ENCODE data around the gene MALL.

MALL gene

GRCh38 chr2:110146945-110147332 lies 31.3 kb upstream of the MALL start:
- no peak overlapping the region for H3K4me3 ChIP-seq (ENCODE audit: control insufficient read depth, low read depth, low read length)
- TF ChIP-seq, protein P1, sequence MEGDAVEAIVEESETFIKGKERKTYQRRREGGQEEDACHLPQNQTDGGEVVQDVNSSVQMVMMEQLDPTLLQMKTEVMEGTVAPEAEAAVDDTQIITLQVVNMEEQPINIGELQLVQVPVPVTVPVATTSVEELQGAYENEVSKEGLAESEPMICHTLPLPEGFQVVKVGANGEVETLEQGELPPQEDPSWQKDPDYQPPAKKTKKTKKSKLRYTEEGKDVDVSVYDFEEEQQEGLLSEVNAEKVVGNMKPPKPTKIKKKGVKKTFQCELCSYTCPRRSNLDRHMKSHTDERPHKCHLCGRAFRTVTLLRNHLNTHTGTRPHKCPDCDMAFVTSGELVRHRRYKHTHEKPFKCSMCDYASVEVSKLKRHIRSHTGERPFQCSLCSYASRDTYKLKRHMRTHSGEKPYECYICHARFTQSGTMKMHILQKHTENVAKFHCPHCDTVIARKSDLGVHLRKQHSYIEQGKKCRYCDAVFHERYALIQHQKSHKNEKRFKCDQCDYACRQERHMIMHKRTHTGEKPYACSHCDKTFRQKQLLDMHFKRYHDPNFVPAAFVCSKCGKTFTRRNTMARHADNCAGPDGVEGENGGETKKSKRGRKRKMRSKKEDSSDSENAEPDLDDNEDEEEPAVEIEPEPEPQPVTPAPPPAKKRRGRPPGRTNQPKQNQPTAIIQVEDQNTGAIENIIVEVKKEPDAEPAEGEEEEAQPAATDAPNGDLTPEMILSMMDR (IDR thresholded peaks at IDR 0.05; ENCODE audit: control insufficient read depth, insufficient read depth, low read depth, low read length, missing control alignments), result no peak
- DNase-seq (ENCODE audit: low read depth), result no peak

GRCh38 chr2:110146183-110146944 lies 30.7 kb upstream of the MALL start:
- TF ChIP-seq, protein P1 (IDR thresholded peaks at IDR 0.05; ENCODE audit: control insufficient read depth, insufficient read depth, low read depth, low read length, missing control alignments), result no peak
- DNase-seq (ENCODE audit: low read depth), result no peak
- H3K4me3 ChIP-seq (ENCODE audit: control insufficient read depth, low read depth, low read length), result no peak overlapping the region

- H3K4me3 ChIP-seq (ENCODE audit: control insufficient read depth, low read depth, low read length), result no peak overlapping the region
These were observed 28.4 kb upstream of the MALL start for GRCh38 chr2:110143982-110144381.

DNA sequence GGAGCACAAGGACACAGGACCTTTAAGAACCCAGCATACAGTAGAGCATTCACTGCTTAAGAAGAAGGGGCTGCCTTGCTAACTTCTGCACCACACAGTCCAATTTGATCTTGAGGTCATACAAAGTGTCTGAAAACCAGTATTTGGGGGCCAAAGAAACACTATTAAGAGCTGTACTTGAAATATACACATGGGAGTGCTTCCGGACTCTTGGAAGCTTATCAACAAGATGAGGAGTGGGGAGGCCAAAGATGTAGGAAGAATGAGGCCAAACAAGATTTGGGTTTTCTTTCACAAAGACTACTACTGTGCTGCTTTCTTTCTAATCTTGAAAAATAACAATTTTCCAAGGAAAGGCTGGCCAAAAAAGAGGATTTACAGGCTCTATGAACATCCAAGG lies 24.8 kb upstream of the MALL start:
- TF ChIP-seq, protein P1 (IDR thresholded peaks at IDR 0.05; ENCODE audit: control insufficient read depth, insufficient read depth, low read depth, low read length, missing control alignments), result no peak

More at GRCh38 chr2:110143982-110144381, 28.4 kb upstream of the MALL start:
- TF ChIP-seq, protein P1 (IDR thresholded peaks at IDR 0.05; ENCODE audit: control insufficient read depth, insufficient read depth, low read depth, low read length, missing control alignments), result no peak
- DNase-seq (ENCODE audit: low read depth), result no peak

DNA sequence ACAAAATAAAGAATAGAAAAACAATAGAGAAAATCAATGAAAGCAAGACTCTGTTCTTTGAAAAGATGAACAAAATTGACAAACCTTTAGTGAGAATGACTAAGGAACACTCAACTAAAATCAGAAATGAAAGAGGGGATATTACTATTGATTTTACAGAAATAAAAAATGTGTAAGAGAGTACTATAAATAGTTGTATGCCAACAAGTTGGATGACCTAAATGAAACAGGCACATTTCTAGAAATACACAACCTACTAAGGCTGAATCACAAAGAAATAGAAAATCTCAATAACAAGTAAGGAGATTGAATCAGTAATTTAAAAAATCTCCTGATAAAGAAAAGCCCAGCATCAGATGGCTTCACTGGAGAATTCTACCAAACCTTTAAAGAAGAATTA lies 18.4 kb upstream of the MALL start:
- DNase-seq (ENCODE audit: low read depth), result no peak
- TF ChIP-seq, protein P1 (IDR thresholded peaks at IDR 0.05; ENCODE audit: control insufficient read depth, insufficient read depth, low read depth, low read length, missing control alignments), result no peak
- no peak overlapping the region for H3K4me3 ChIP-seq (ENCODE audit: control insufficient read depth, low read depth, low read length)

More for the DNA sequence above, 24.8 kb upstream of the MALL start:
- H3K4me3 ChIP-seq (ENCODE audit: control insufficient read depth, low read depth, low read length), result no peak overlapping the region
- DNase-seq (ENCODE audit: low read depth), result no peak

GRCh38 chr2:110131166-110131565 lies 15.5 kb upstream of the MALL start:
- no peak for DNase-seq (ENCODE audit: low read depth)
- TF ChIP-seq, protein P1 (IDR thresholded peaks at IDR 0.05; ENCODE audit: control insufficient read depth, insufficient read depth, low read depth, low read length, missing control alignments), result no peak
- H3K4me3 ChIP-seq (ENCODE audit: control insufficient read depth, low read depth, low read length), result no peak overlapping the region
